Stimulated activated CD8-positive, alpha-beta memory T cell treated with anti-CD3 and anti-CD28 coated beads, Interleukin-15, amount 100 ng/mL, for 4 hours (primary cell): ENCODE measurements around the gene VEZT.
A peak's percentile ranks its signal among the peaks of the same experiment; 100 is the strongest.
"Not testable (repeated sequence)": the region's sequence is repeated elsewhere in the genome, so short reads cannot be mapped to it uniquely, and the experiment has no call there.

Experiments
- DNase-seq, 2 donors: peaks; one replicate each; pipeline ENCODE4 v3.0.0-alpha.2; 2020; ENCODE audit warnings: low read depth in 2 of 2

The VEZT gene

GRCh38 chr12:95217377-95218149 lies at the start of gene VEZT, which contains the start of gene FGD6:
Gene VEZT, plus strand, starts transcription at chr12:95217807. Its CDS starts 44 bp downstream, at chr12:95217851.
Gene FGD6, minus strand, starts transcription at chr12:95217467. Its CDS starts 227 bp downstream, at chr12:95217240.
- peak; percentile 96 to 98 for DNase-seq

GRCh38 chr12:95168746-95169145 lies 48.9 kb upstream of the VEZT start:
- DNase-seq = no peak

GRCh38 chr12:95169368-95169767 lies 48.2 kb upstream of the VEZT start:
- no peak for DNase-seq

GRCh38 chr12:95173392-95174251 lies 44.0 kb upstream of the VEZT start:
- DNase-seq = no peak

GRCh38 chr12:95177201-95177768 lies 40.3 kb upstream of the VEZT start:
- DNase-seq = no peak

- DNase-seq = no peak
Observed at GRCh38 chr12:95178136-95178535, 39.5 kb upstream of the VEZT start.

GRCh38 chr12:95179011-95179410 lies 38.6 kb upstream of the VEZT start:
- DNase-seq = no peak

- DNase-seq = no peak
Observed at GRCh38 chr12:95181103-95181502, 36.5 kb upstream of the VEZT start.

- no peak for DNase-seq
Observed at GRCh38 chr12:95182868-95183415, 34.7 kb upstream of the VEZT start.

GRCh38 chr12:95184121-95184520 lies 33.5 kb upstream of the VEZT start:
- no peak for DNase-seq

GRCh38 chr12:95185072-95185471 lies 32.5 kb upstream of the VEZT start:
- DNase-seq = no peak

- no peak for DNase-seq
Observed at GRCh38 chr12:95185854-95186253, 31.8 kb upstream of the VEZT start.

- DNase-seq = no peak
Observed at GRCh38 chr12:95187865-95188415, 29.7 kb upstream of the VEZT start.

- DNase-seq = no peak
Observed at GRCh38 chr12:95191060-95191696, 26.4 kb upstream of the VEZT start.

- DNase-seq = no peak
Observed at GRCh38 chr12:95192271-95192670, 25.3 kb upstream of the VEZT start.

GRCh38 chr12:95193139-95193538 lies 24.5 kb upstream of the VEZT start:
- no peak for DNase-seq

GRCh38 chr12:95195122-95195521 lies 22.5 kb upstream of the VEZT start:
- DNase-seq = no peak

GRCh38 chr12:95196875-95197569 lies 20.6 kb upstream of the VEZT start:
- DNase-seq = not testable (repeated sequence)

- no peak for DNase-seq
Observed at GRCh38 chr12:95197636-95198035, 20.0 kb upstream of the VEZT start.

- no peak for DNase-seq
Observed at GRCh38 chr12:95198914-95199313, 18.7 kb upstream of the VEZT start.
